Uterus (tissue), 4 donors: ENCODE results near the gene AKNA. TPM values are rescaled to one million over a fixed set of nuclear protein-coding genes. Genes with fewer than 3 reads are reported as not detected.

Source experiments
- DNase-seq, 2 donors: peaks; one replicate each; pipeline ENCODE4 v3.0.0-alpha.2; 2019 to 2020
- H3K27ac ChIP-seq, 2 donors: fragments of 200-600 bp; sonication (generic); 1 replicate in 1 of 2; 2 replicates in 1 of 2; pipeline ENCODE4 v1.5.1; 2016 to 2018
- H3K27me3 ChIP-seq, 2 donors: fragments of 200-600 bp; sonication (generic); one replicate each; pipeline ENCODE4 v1.5.1; 2018 to 2019; ENCODE audit warnings: control low read depth in 1 of 2
- H3K36me3 ChIP-seq, 2 donors: fragments of 200-600 bp; sonication (generic); one replicate each; pipeline ENCODE4 v1.5.1; 2019; ENCODE audit warnings: control low read depth in 1 of 2
- H3K4me1 ChIP-seq, 2 donors: fragments of 200-600 bp; sonication (generic); one replicate each; pipeline ENCODE4 v1.5.1; 2018 to 2019; ENCODE audit warnings: control low read depth in 1 of 2
- H3K4me3 ChIP-seq, 2 donors: fragments of 200-600 bp; sonication (generic); 1 replicate in 1 of 2; 2 replicates in 1 of 2; pipeline ENCODE4 v1.5.1; 2018 to 2019; ENCODE audit warnings: mild to moderate bottlenecking in 1 of 2
- H3K9me3 ChIP-seq, 2 donors: fragments of 200-600 bp; sonication (generic); one replicate each; pipeline ENCODE4 v1.5.1; 2019; ENCODE audit warnings: control low read depth in 1 of 2
- POLR2A ChIP-seq, 2 donors: fragments of 450-650 bp; IDR thresholded peaks; one replicate each; pipeline ENCODE4 v1.6.1; 2016; ENCODE audit warnings: antibody characterized with exemption in 2 of 2, mild to moderate bottlenecking in 1 of 2, moderate library complexity in 1 of 2
- intact Hi-C: fragments of 100-400 bp; cut with DNase I; formaldehyde crosslinking; loops from one replicate; pipeline ENCODE4 v1.15.1; 2023; ENCODE audit warnings: low total_unique reads
- total RNA-seq, 4 donors: library from RNA; depleted of rRNA in 3 of 4; stranded (reverse); fragments of >200 nt in 3 of 4; gene quantifications; one replicate each; pipeline versions ENCODE4 v1.1.0 to v1.2.4, GENCODE V29; 2014 to 2023
- TF ChIP-seq, protein P1 (sequence below), 4 experiments: fragments of 200-600 bp in 2 of 4; fragments of 450-650 bp in 2 of 4; sonication (generic) in 2 of 4; IDR thresholded peaks; one replicate each; pipeline ENCODE4 v1.5.1; 2016 to 2019; ENCODE audit warnings: antibody characterized with exemption in 4 of 4, mild to moderate bottlenecking in 2 of 4, moderate library complexity in 1 of 4
- donor health status: DM: yes; HTN: yes; CAD: no.

AKNA gene
- total RNA-seq, 4 donors from 2014 or later: 24.1 to 123 (median 34.3) TPM

DNA sequence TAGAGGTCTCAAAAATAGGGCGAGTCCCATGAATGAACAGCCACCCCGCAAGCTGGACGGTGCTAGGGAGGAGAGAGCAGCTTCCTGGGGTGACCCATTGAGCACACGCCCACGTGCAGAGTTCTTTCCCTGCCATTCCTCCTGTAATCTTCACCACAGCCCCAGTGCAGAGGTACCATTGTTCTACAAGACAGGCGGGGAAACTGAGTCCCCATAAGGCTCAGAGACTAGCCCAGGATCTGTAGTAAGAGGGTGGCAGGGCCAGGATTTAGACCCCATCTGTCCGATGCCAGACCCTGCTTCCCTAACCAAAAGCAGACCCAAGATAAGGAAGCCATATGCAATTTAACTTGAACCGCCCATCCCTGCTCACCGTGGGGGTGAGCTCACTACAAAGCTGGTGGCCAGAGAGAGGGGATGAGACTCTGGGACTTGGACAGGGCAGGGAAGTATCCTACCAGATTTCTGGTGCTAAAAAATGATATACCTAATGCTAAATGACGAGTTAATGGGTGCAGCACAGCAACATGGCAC, 101.6 kb downstream of the AKNA start:
- no peaks in the 10 kb centered on the region for H3K27me3 ChIP-seq
- H3K27ac ChIP-seq: no peak overlapping the region
- H3K36me3 ChIP-seq: no peaks in the 10 kb centered on the region
- H3K4me1 ChIP-seq: no peaks in the 10 kb centered on the region
- intact Hi-C loops: no loop called here
- TF ChIP-seq, protein P1, sequence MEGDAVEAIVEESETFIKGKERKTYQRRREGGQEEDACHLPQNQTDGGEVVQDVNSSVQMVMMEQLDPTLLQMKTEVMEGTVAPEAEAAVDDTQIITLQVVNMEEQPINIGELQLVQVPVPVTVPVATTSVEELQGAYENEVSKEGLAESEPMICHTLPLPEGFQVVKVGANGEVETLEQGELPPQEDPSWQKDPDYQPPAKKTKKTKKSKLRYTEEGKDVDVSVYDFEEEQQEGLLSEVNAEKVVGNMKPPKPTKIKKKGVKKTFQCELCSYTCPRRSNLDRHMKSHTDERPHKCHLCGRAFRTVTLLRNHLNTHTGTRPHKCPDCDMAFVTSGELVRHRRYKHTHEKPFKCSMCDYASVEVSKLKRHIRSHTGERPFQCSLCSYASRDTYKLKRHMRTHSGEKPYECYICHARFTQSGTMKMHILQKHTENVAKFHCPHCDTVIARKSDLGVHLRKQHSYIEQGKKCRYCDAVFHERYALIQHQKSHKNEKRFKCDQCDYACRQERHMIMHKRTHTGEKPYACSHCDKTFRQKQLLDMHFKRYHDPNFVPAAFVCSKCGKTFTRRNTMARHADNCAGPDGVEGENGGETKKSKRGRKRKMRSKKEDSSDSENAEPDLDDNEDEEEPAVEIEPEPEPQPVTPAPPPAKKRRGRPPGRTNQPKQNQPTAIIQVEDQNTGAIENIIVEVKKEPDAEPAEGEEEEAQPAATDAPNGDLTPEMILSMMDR (IDR thresholded peaks at IDR 0.05): no peak
- TF ChIP-seq POLR2A (IDR thresholded peaks at IDR 0.05): no peak
- H3K9me3 ChIP-seq: no peaks in the 10 kb centered on the region
- DNase-seq: peak; percentile 8 to 10
- H3K4me3 ChIP-seq: no peak overlapping the region

DNA sequence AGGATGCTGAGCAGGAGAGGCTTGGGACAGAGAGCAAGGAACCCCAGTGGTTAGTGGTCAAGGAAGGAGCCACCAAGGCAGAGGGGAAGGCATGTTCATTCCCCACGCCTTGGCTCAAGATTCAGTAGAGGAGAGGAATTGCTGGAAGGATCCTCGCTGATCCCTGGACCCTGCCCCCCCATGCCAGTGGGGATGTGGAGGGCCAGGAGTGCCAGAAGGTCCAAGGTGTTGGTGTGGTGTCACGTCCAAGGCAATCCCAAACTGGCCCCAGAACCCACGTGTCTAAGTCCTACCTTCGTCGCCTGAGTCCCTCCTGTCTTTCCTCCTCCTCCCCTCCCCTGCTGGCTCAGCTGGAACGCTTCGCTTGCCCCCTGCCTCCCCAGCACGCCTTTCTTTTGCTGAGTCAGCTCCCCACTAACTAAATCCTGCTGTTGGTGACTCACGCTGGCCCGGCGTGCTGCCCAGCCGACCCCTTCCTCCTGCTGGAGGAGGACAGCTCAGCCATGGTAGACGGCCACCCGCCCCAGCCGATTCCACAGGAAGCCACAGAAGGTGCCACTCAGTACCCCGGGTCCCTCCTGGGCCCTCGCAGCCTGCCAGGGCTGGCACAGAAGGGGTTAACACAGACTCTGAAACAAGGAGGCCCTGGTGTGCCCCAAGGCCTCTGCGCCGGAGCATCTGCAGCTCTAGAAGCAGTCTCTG, 102.5 kb downstream of the AKNA start:
- intact Hi-C loops: no loop called here
- Histone ChIP-seq H3K9me3 (no peaks in the 10 kb centered on the region), H3K36me3 (no peaks in the 10 kb centered on the region), H3K4me1 (no peaks in the 10 kb centered on the region), H3K27me3 (no peaks in the 10 kb centered on the region), H3K27ac (peak overlapping the region; percentile 33 to 45), H3K4me3 (no peak overlapping the region)
- peak; percentile 77 to 85 for DNase-seq
- TF ChIP-seq, protein P1 (IDR thresholded peaks at IDR 0.05): peak in 1 of 4 experiments; percentile 35
- no peak for TF ChIP-seq POLR2A (IDR thresholded peaks at IDR 0.05)

DNA sequence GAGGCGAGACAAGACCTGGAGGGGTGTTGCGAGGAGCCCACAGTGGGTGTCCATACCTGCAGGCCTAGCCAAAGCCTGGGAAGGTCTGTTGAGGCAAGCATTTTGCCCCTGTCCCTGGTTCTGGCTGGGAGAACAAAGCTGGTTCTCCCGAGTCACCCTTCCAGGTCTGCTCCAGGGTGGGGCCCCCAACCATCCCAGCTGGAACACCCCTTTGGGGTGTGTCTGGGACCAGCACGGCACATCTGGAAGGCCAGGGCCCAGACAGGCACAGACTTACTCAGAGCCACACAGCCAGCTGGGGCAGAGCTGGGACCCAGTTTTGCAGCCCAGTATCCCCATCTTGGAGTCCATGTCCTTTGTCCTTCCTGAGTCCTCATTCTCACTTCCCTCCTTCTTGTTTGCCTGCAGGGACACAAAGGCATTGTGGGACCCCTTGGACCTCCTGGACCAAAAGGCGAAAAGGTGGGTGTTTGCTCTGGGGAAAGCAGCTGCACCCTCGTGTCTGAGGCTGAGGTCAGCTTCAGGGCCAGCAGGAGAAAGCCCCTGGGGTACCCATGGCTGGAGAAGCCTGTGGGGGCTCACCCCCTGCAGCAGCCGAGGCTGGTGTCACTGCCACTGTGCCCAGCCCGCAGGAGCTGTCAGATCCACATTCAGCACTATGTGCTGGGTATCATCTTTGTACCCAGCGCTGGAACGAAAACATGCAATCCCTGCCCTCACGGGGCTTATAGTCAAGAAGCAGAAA, 103.3 kb downstream of the AKNA start:
- H3K36me3 ChIP-seq: no peaks in the 10 kb centered on the region
- H3K4me3 ChIP-seq: no peak overlapping the region
- H3K9me3 ChIP-seq: no peaks in the 10 kb centered on the region
- DNase-seq: peak; percentile 10 to 11
- TF ChIP-seq POLR2A (IDR thresholded peaks at IDR 0.05): no peak
- TF ChIP-seq, protein P1 (IDR thresholded peaks at IDR 0.05): no peak
- no peaks in the 10 kb centered on the region for H3K4me1 ChIP-seq
- H3K27ac ChIP-seq: no peak overlapping the region
- no peaks in the 10 kb centered on the region for H3K27me3 ChIP-seq
- intact Hi-C loops: no loop called here

Other genes starting within 250 kb of the AKNA start
- 10 to 100 TPM in 3 of 4 donors, 1 to 10 TPM in 1; 7.9 to 52.9 (median 43.3) TPM for gene COL27A1, start 232.4 kb downstream of the AKNA start, total RNA-seq
- 1 to 10 TPM in 2 of 4 donors, not detected in 2; 1.9 to 2.4 TPM for gene ORM1, start 64.9 kb downstream of the AKNA start, total RNA-seq
- gene ORM2, start 58.1 kb downstream of the AKNA start, total RNA-seq: 1 to 10 TPM in 1 of 4 donors, not detected in 3; 1.2 TPM
- 10 to 100 TPM in 2 of 4 donors, 1 to 10 TPM in 2; 4.0 to 32.3 (median 20.2) TPM for gene WHRN, start 117.5 kb upstream of the AKNA start, total RNA-seq
- 100 to 1,000 TPM in 2 of 4 donors, 10 to 100 TPM in 2; 90.9 to 310 (median 130) TPM for gene ATP6V1G1, start 199.8 kb upstream of the AKNA start, total RNA-seq
- 10 to 100 TPM in 2 of 4 donors, 1 to 10 TPM in 2; 4.1 to 16.5 (median 8.5) TPM for gene TMEM268, start 223.3 kb upstream of the AKNA start, total RNA-seq